Peyer's patch (tissue), 4 donors: ENCODE results near the gene ZNF33B. TPM values are rescaled to one million over a fixed set of nuclear protein-coding genes. Genes with fewer than 3 reads are reported as not detected.

Experiments
- DNase-seq, 3 donors: peaks; one replicate each; pipeline ENCODE4 v3.0.0-alpha.2; 2017 to 2019
- H3K27ac ChIP-seq, 4 donors: fragments of 200-600 bp; sonication (generic); one replicate each; pipeline ENCODE4 v1.5.1; 2016 to 2019
- H3K27me3 ChIP-seq, 2 donors: fragments of 200-600 bp; sonication (generic); one replicate each; pipeline ENCODE4 v1.5.1; 2019
- H3K36me3 ChIP-seq, 3 donors: fragments of 200-600 bp; sonication (generic); one replicate each; pipeline ENCODE4 v1.5.1; 2016 to 2019
- H3K4me1 ChIP-seq, 4 donors: fragments of 200-600 bp; sonication (generic); one replicate each; pipeline ENCODE4 v1.5.1; 2016 to 2019
- H3K4me3 ChIP-seq, 4 donors: fragments of 200-600 bp; sonication (generic); 1 replicate in 3 of 4; 2 replicates in 1 of 4; pipeline ENCODE4 v1.5.1; 2016 to 2019; ENCODE audit warnings: mild to moderate bottlenecking in 1 of 4
- H3K9me3 ChIP-seq, 4 donors: fragments of 200-600 bp; sonication (generic); one replicate each; pipeline ENCODE4 v1.5.1; 2016 to 2019; ENCODE audit warnings: mild to moderate bottlenecking in 1 of 4
- CTCF ChIP-seq, 6 experiments: fragments of 450-650 bp in 4 of 6; fragments of 200-600 bp in 2 of 6; sonication (generic) in 1 of 6; IDR thresholded peaks; one replicate each; pipeline ENCODE4 v1.5.1; 2017 to 2019; ENCODE audit warnings: antibody characterized with exemption in 6 of 6, mild to moderate bottlenecking in 3 of 6, moderate library complexity in 1 of 6
- POLR2A ChIP-seq, 2 donors: fragments of 450-650 bp; IDR thresholded peaks; one replicate each; pipeline ENCODE4 v1.5.1; 2017; ENCODE audit warnings: antibody characterized with exemption in 2 of 2, mild to moderate bottlenecking in 2 of 2, moderate library complexity in 2 of 2
- small RNA-seq, 2 donors: library from RNA; depleted of rRNA; stranded (forward); fragments of <200 nt; gene quantifications; one replicate each; pipeline ENCODE3, GENCODE V24; 2016
- total RNA-seq, 4 donors: library from RNA; depleted of rRNA; stranded (reverse); fragments of >200 nt; gene quantifications; one replicate each; pipeline ENCODE4 v1.1.0, GENCODE V29; 2016

The ZNF33B gene
- total RNA-seq, 4 donors from 2014 or later, result 7.4 to 140 (median 19.0) TPM

GRCh38 chr10:42544945-42545344 lies 93.4 kb downstream of the ZNF33B start:
- TF ChIP-seq POLR2A (IDR thresholded peaks at IDR 0.05) (no peak), CTCF (IDR thresholded peaks at IDR 0.05) (no peak)
- DNase-seq, result no peak
- Histone ChIP-seq H3K4me1 (no peaks in the 10 kb centered on the region), H3K4me3 (no peak overlapping the region), H3K27ac (no peak overlapping the region), H3K9me3 (peaks cover 0 to 17% (median 0%) of the 10 kb centered on the region in 4 donors), H3K27me3 (no peaks in the 10 kb centered on the region), H3K36me3 (peaks cover 0 to under 1% (median 0%) of the 10 kb centered on the region in 3 donors)

DNA sequence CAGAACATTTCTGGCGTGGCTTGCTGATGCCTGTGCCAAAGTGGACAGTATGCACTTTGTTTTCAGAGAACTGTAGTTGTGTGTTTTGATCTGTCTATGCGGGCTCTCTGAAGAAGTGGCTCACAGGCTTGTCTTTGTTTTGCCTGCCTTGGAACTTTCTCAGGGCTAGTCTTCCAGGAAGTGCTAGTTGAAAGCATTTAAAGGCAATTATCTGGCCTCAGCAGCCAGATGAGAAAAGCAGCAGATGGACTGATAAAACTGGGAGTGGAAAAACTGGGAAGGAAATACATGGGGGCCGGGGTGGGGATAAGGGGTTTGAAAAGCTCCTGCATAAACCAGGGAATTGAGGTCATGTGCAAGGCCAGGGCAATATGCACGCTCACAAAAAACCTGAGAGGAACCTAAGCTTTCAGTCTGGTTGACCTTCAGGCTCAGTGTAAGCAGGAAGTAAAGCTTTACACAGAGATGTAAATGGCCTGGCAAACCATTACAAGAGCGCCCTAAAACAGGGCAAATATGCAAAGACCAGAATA lies 94.5 kb downstream of the ZNF33B start:
- TF ChIP-seq CTCF (IDR thresholded peaks at IDR 0.05), result no peak
- no peak for TF ChIP-seq POLR2A (IDR thresholded peaks at IDR 0.05)
- no peaks in the 10 kb centered on the region for H3K27me3 ChIP-seq
- H3K9me3 ChIP-seq, result peaks cover 0 to 26% (median 0%) of the 10 kb centered on the region in 4 donors
- H3K4me3 ChIP-seq, result no peak overlapping the region
- H3K27ac ChIP-seq, result no peak overlapping the region
- peaks cover 0 to 11% (median 0%) of the 10 kb centered on the region in 3 donors for H3K36me3 ChIP-seq
- DNase-seq, result no peak
- no peaks in the 10 kb centered on the region for H3K4me1 ChIP-seq

Small RNA genes within 50 kb of the gene (small RNA-seq; reads per million reads assigned to genes)
- 0 reads per million in 2 donors for gene AL022345.1
- 0 reads per million in 2 donors for gene AL022345.2
- 0 reads per million in 2 donors for gene AL022345.3
- 0 reads per million in 2 donors for gene FXYD6P1
- 0 reads per million in 2 donors for gene RNU6-1170P

Other genes starting within 250 kb of the ZNF33B start
- 10 to 100 TPM in 3 of 4 donors, 1 to 10 TPM in 1; 9.6 to 23.9 (median 11.6) TPM for gene BMS1, start 144.2 kb upstream of the ZNF33B start, total RNA-seq